H9 (cell line): ENCODE results near the gene SETD3. TPM values are rescaled to one million over a fixed set of nuclear protein-coding genes. Genes with fewer than 3 reads are reported as not detected.

Source experiments
- DNase-seq: peaks from one replicate; pipeline ENCODE4 v3.0.0-alpha.2; 2017
- H2AFZ ChIP-seq: one replicate; pipeline ENCODE4 v1.6.1; 2013; ENCODE audit warnings: mild to moderate bottlenecking, low read length, control low read depth, moderate library complexity
- H2AK5ac ChIP-seq: 2 replicates; pipeline ENCODE4 v1.6.1; 2013; ENCODE audit warnings: low read length, control low read depth, mixed read lengths; ENCODE audit not compliant: insufficient read length
- H2BK120ac ChIP-seq: one replicate; pipeline ENCODE4 v1.6.1; 2013; ENCODE audit warnings: low read depth, mild to moderate bottlenecking, low read length, control low read depth, inconsistent platforms; ENCODE audit not compliant: poor library complexity, severe bottlenecking
- H2BK12ac ChIP-seq: 2 replicates; pipeline ENCODE4 v1.6.1; 2013; ENCODE audit warnings: low read length, control low read depth, mixed read lengths, low read depth; ENCODE audit not compliant: insufficient read length
- H2BK15ac ChIP-seq: 2 replicates; pipeline ENCODE4 v1.6.1; 2013; ENCODE audit warnings: low read depth, low read length, control low read depth
- H2BK20ac ChIP-seq: one replicate; pipeline ENCODE4 v1.6.1; 2013; ENCODE audit warnings: low read depth, mild to moderate bottlenecking, low read length, control low read depth, inconsistent platforms; ENCODE audit not compliant: poor library complexity, severe bottlenecking
- H2BK5ac ChIP-seq: 2 replicates; pipeline ENCODE4 v1.6.1; 2013; ENCODE audit warnings: low read length, control low read depth, mixed read lengths; ENCODE audit not compliant: insufficient read length
- H3K14ac ChIP-seq: 2 replicates; pipeline ENCODE4 v1.6.1; 2013; ENCODE audit warnings: low read length, control low read depth; ENCODE audit not compliant: insufficient read depth
- H3K18ac ChIP-seq: 2 replicates; pipeline ENCODE4 v1.6.1; 2013; ENCODE audit warnings: low read depth, mild to moderate bottlenecking, mixed read lengths, low read length, control low read depth; ENCODE audit not compliant: insufficient read length
- H3K23ac ChIP-seq: 2 replicates; pipeline ENCODE4 v1.6.1; 2013; ENCODE audit warnings: low read length, control low read depth, mixed read lengths, low read depth; ENCODE audit not compliant: insufficient read length
- H3K23me2 ChIP-seq: 2 replicates; pipeline ENCODE4 v1.6.1; 2013; ENCODE audit warnings: low read depth, mild to moderate bottlenecking, mixed read lengths, low read length, control low read depth; ENCODE audit not compliant: insufficient read length, poor library complexity, severe bottlenecking
- H3K27ac ChIP-seq: 2 replicates; pipeline ENCODE4 v1.5.1; 2013; ENCODE audit warnings: low read length, control low read depth, mixed read lengths, low read depth; ENCODE audit not compliant: insufficient read length
- H3K27me3 ChIP-seq: 2 replicates; pipeline ENCODE4 v1.6.1; 2013; ENCODE audit warnings: low read length, control low read depth, inconsistent platforms; ENCODE audit not compliant: insufficient read depth
- H3K4ac ChIP-seq: 2 replicates; pipeline ENCODE4 v1.6.1; 2013; ENCODE audit warnings: low read depth, mild to moderate bottlenecking, control low read depth, inconsistent platforms, low read length, moderate library complexity
- H3K4me1 ChIP-seq: 2 replicates; pipeline ENCODE4 v1.6.1; 2013; ENCODE audit warnings: low read length, control low read depth, inconsistent platforms; ENCODE audit not compliant: insufficient read depth
- H3K4me2 ChIP-seq: 2 replicates; pipeline ENCODE4 v1.6.1; 2013; ENCODE audit warnings: low read length, control low read depth, mixed read lengths; ENCODE audit not compliant: insufficient read length, insufficient read depth
- H3K56ac ChIP-seq: 2 replicates; pipeline ENCODE4 v1.6.1; 2013; ENCODE audit warnings: low read depth, mild to moderate bottlenecking, mixed read lengths, low read length, control low read depth; ENCODE audit not compliant: insufficient read length
- H3K79me1 ChIP-seq: 2 replicates; pipeline ENCODE4 v1.6.1; 2013; ENCODE audit warnings: low read depth, mild to moderate bottlenecking, moderate library complexity, low read length, control low read depth, inconsistent platforms; ENCODE audit not compliant: insufficient read depth, poor library complexity, severe bottlenecking
- H3K79me2 ChIP-seq: 2 replicates; pipeline ENCODE4 v1.6.1; 2013; ENCODE audit warnings: low read length, control low read depth, inconsistent platforms; ENCODE audit not compliant: insufficient read depth
- H3K9ac ChIP-seq: 2 replicates; pipeline ENCODE4 v1.6.1; 2013; ENCODE audit warnings: low read length, control low read depth, mixed read lengths; ENCODE audit not compliant: insufficient read length; ENCODE audit errors: extremely low read depth
- H3K9me3 ChIP-seq: one replicate; pipeline ENCODE4 v1.6.1; 2013; ENCODE audit warnings: low read depth, low read length, inconsistent platforms; ENCODE audit not compliant: control insufficient read depth
- H3T11ph ChIP-seq: one replicate; pipeline ENCODE4 v1.6.1; 2013; ENCODE audit warnings: mild to moderate bottlenecking, low read length, control low read depth, inconsistent platforms
- H4K20me1 ChIP-seq: one replicate; pipeline ENCODE4 v1.6.1; 2013; ENCODE audit not compliant: control insufficient read depth, insufficient read length, insufficient read depth
- H4K5ac ChIP-seq: 2 replicates; pipeline ENCODE4 v1.6.1; 2013; ENCODE audit warnings: low read depth, mild to moderate bottlenecking, mixed read lengths, low read length, control low read depth; ENCODE audit not compliant: insufficient read length
- H4K8ac ChIP-seq: replicated peaks from 2 replicates; pipeline ENCODE4 v1.6.1; 2013; ENCODE audit warnings: low read length, control low read depth, mixed read lengths, low read depth; ENCODE audit not compliant: insufficient read length
- H4K91ac ChIP-seq: 2 replicates; pipeline ENCODE4 v1.6.1; 2013; ENCODE audit warnings: low read depth, mild to moderate bottlenecking, moderate library complexity, mixed read lengths, low read length, control low read depth; ENCODE audit not compliant: insufficient read length
- H3K27ac Mint-ChIP-seq, 3 experiments: 2 replicates in 2 of 3; 3 replicates in 1 of 3; pipeline ENCODE4 v1.8.0; 2020 to 2021; ENCODE audit warnings: mixed read lengths in 3 of 3, mild to moderate bottlenecking in 1 of 3, moderate library complexity in 1 of 3
- H3K27me3 Mint-ChIP-seq: 2 replicates; pipeline ENCODE4 v1.8.0; 2021; ENCODE audit warnings: low read depth, mild to moderate bottlenecking, moderate library complexity, mixed read lengths
- H3K36me3 Mint-ChIP-seq, 3 experiments: 2 replicates in 2 of 3; 3 replicates in 1 of 3; pipeline ENCODE4 v1.8.0; 2020 to 2021; ENCODE audit warnings: low read depth in 3 of 3, mixed read lengths in 3 of 3; ENCODE audit not compliant: insufficient read depth in 1 of 3
- H3K4me1 Mint-ChIP-seq, 2 experiments: 2 replicates each; pipeline ENCODE4 v1.8.0; 2020; ENCODE audit warnings: mixed read lengths in 2 of 2
- H3K4me3 Mint-ChIP-seq, 2 experiments: 2 replicates in 1 of 2; 3 replicates in 1 of 2; pipeline ENCODE4 v1.8.0; 2020 to 2021; ENCODE audit warnings: mild to moderate bottlenecking in 2 of 2, mixed read lengths in 2 of 2, moderate library complexity in 1 of 2
- H3K9me3 Mint-ChIP-seq, 2 experiments: 2 replicates in 1 of 2; 3 replicates in 1 of 2; pipeline ENCODE4 v1.8.0; 2020; ENCODE audit warnings: mild to moderate bottlenecking in 2 of 2, mixed read lengths in 2 of 2, moderate library complexity in 1 of 2
- WGBS: extraction: QIAGEN DNeasy Blood & Tissue Kit; methylation state at CpG from one replicate; pipeline ENCODE4 v1.1.7; 2013; ENCODE audit warnings: missing lambda C conversion rate, low lambda C conversion rate, mixed read lengths; ENCODE audit not compliant: insufficient read length; ENCODE audit errors: extremely low coverage; 5-methylcytosine and 5-hydroxymethylcytosine counted together
- total RNA-seq: library from RNA; stranded (reverse); gene quantifications from 2 replicates; pipeline ENCODE4 v1.2.1, GENCODE V29; 2021
- TF ChIP-seq, protein P1 (sequence below): fragments of 200-600 bp; sonication (generic); conservative IDR thresholded peaks from 3 replicates; pipeline ENCODE4 v1.8.0; 2021; ENCODE audit warnings: antibody characterized with exemption, mild to moderate bottlenecking

Gene SETD3
- total RNA-seq, 1 experiment from 2014 or later = 56.7 TPM

GRCh38 chr14:99529899-99530298, 49.2 kb upstream of the SETD3 start:
- no peaks in the 10 kb centered on the region for H3K9me3 ChIP-seq
- no peak overlapping the region for H2BK12ac ChIP-seq
- H3K36me3 Mint-ChIP-seq = peaks cover 0 to 7% (median 0%) of the 10 kb centered on the region in 3 experiments; a peak in 1 of 7 replicates
- no peak overlapping the region for H2BK5ac ChIP-seq
- H3K27me3 ChIP-seq = no peaks in the 10 kb centered on the region
- no peaks in the 10 kb centered on the region for H3K9me3 Mint-ChIP-seq
- H4K91ac ChIP-seq = no peak overlapping the region
- no peak overlapping the region for H3K4me2 ChIP-seq
- H3K14ac ChIP-seq = no peak overlapping the region
- H4K5ac ChIP-seq = no peak overlapping the region
- no peaks in the 10 kb centered on the region for H3K79me2 ChIP-seq
- H2BK20ac ChIP-seq = no peak overlapping the region
- H3K4ac ChIP-seq = no peak overlapping the region
- H3K27ac ChIP-seq = no peak overlapping the region
- no peak overlapping the region for H2BK15ac ChIP-seq
- H2AFZ ChIP-seq = no peak overlapping the region
- H3K9ac ChIP-seq = no peak overlapping the region
- H3K4me1 ChIP-seq = peaks cover 2% of the 10 kb centered on the region; the same call in 1 of the 2 replicates
- H3K56ac ChIP-seq = no peak overlapping the region
- H3K23ac ChIP-seq = no peak overlapping the region
- no peaks in the 10 kb centered on the region for H3K79me1 ChIP-seq
- H4K8ac ChIP-seq = no peak overlapping the region
- H3K27me3 Mint-ChIP-seq = peaks cover 2% of the 10 kb centered on the region
- H3K27ac Mint-ChIP-seq = no peak overlapping the region; a peak in 1 of 7 replicates
- peaks cover 46 to 65% of the 10 kb centered on the region in 2 experiments for H3K4me1 Mint-ChIP-seq
- H2BK120ac ChIP-seq = no peak overlapping the region
- no peak overlapping the region for H2AK5ac ChIP-seq
- H3T11ph ChIP-seq = no peak overlapping the region
- WGBS = no CpG with 5 or more reads among the region's 4 CpGs
- TF ChIP-seq, protein P1, sequence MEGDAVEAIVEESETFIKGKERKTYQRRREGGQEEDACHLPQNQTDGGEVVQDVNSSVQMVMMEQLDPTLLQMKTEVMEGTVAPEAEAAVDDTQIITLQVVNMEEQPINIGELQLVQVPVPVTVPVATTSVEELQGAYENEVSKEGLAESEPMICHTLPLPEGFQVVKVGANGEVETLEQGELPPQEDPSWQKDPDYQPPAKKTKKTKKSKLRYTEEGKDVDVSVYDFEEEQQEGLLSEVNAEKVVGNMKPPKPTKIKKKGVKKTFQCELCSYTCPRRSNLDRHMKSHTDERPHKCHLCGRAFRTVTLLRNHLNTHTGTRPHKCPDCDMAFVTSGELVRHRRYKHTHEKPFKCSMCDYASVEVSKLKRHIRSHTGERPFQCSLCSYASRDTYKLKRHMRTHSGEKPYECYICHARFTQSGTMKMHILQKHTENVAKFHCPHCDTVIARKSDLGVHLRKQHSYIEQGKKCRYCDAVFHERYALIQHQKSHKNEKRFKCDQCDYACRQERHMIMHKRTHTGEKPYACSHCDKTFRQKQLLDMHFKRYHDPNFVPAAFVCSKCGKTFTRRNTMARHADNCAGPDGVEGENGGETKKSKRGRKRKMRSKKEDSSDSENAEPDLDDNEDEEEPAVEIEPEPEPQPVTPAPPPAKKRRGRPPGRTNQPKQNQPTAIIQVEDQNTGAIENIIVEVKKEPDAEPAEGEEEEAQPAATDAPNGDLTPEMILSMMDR = no peak
- H3K18ac ChIP-seq = no peak overlapping the region
- no peak overlapping the region for H3K4me3 Mint-ChIP-seq
- DNase-seq = no peak
- H4K20me1 ChIP-seq = no peaks in the 10 kb centered on the region
- H3K23me2 ChIP-seq = no peaks in the 10 kb centered on the region
